SHP77 (cell line): ENCODE results near the gene DCTPP1.

ENCODE experiments used
- DNase-seq, 2 experiments: peaks; one replicate each; lab custom pipeline; 2025; lab: John Stamatoyannopoulos, UW

The DCTPP1 gene

DNA sequence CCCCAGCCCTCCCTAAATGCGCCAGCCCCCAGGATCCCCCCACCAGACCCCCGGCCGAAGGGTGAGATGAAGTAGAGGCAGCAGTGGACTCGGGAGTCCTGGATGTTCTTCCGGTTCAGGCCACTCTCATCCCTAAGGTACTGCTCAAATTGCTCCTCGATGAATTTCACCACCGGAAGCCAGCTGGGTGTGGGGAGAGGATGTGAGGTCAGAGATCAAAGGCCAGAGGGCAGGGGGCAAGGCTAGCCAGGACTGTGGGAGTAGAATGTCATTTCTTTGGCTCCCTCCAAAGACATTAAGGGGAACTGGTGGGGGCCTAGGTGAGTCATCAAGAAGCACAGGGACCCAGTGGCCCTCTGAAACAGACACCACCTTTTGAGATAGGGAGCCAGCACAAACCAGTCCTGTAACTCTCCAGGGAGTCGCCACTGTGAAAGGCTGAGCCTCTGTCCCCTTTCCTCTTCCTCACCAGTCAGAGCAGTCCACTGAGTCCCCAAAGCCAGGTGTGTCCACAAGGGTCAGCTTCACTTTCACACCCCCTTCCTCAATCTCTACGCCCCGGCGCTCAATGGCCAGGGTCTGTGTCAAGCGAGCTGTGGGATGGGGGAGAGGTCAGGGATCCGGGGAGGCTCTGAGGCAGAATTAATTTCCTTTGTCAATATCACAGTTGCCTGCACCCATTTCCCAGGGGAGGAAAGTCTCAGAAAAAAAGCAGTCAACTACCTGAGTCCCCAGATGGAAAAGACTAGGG, 48.4 kb downstream of the DCTPP1 start:
- DNase-seq, result no peak

DNA sequence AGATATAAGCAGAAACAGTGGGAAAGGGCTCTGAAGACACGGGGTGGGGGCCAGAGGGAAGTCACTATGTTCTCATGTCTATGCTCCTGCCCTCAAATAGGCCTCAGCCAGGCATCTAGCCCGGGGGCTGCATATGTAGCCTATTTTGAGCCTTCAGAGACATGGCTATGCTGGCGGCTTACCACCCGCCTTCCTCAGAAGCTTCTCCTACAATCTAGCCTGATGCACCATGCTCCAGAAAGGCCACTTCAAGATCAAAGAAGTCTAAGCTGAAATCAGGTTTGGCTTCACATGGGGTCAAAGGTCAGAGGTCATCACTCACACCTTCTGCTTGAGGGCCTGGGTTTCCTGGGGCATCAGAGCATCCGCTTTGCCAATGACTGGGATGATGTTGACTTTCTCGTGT, 49.0 kb downstream of the DCTPP1 start:
- DNase-seq, result no peak

DNA sequence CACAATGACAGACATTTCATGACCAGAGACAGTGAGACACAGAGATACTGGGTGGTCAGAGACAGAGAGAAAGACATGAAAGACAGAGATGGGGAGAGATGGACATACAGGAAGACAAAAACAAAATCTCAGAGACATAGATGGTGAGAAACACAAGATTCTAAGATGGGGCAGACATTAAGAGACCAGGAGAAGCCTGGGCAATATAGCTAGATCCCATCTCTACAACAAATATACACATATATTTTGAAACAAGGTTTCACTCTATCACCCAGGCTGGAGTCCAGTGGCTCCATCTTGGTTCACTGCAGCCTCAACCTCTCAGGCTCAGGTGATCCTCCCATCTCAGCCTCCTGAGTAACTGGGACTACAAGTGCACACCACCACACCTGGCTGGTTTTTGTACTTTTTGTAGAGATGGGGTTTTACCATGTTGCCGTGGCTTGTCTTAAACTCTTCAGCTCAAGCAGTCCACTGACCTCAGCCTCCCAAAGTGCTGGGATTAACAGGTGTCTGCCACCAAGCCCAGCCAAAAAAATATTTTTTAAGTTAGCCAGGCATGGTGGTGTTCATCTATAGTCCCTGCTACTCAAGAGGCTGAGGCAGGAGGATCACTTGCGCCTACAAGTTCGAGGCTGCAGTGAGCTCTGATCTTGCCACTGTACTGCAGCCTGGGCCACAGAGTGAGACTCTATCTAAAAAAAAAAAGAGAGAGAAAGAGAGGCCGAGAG, 49.6 kb downstream of the DCTPP1 start:
- no peak for DNase-seq

DNA sequence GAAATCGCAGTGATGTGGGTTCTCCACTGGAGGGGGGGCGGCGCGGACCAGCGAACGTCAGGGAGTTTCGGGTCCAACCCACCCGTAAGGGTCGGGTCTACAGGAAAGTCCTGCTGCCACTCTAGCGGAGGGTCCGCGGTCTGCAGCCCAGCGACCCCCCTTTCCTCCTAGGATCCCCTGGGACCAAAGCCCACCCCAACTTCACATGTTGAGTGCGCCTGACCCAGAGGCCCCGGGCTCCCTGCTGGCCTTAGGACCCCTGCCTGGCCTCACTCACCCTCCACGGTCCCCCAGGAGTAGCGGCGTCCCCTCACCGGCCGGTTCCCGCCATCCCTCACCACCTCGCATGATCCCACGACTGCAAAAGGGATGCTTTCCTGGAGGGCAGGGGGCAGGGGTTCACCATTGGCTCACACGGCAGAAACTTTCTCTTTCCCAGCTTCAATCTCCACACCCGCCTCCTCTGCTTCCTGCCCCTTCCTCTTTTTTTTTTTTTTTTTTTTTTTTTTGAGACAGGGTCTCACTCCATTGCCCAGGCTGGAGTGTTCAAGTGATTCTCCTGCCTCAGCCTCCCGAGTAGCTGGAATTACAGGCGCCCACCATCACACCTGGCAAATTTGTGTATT, 50.6 kb downstream of the DCTPP1 start:
- no peak for DNase-seq

DNA sequence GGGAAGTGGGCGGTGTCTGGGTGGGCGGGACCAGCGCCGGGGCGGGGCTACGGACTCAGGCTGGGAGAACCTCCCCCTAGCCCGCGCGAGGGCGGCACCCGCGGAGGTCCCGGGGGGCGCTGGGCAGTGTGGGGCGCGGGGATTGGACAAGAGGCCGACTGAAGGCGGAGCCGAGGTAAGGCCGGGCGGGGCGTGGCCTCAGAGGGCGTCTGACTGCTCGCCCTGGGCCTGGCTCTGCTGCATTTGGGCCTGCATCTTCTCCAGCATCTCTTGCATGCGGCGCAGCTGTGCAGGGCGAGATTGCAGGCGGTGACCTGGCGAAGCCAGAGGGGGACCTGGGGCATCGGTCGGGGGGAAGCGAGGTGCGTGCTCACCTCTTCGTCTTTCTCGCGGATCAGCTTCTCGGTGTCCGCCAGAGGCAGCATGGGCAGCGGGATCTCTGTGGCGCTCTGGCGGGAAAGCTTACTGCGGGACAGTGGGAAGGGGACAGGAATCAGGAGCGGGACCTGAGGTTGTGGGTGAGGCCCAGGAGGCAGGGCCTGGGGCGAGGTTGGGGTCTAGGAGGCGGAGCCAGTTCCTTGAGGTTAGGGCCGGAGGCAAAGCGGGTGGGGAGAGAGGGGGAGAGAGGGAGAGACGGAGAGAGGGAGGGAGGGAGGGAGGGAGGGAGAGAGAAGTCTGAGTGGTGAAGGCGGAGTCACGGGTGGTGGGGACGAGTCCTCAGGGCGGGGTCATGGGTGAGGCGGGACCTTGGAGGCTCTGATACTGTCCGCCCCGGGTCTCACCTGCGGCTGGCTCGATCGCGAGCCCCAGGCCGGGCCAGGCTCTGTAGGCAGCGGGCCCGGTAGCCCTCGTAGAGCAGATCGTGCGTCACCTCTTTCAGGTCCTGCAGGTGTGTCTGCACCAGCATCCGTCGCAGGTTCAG, 51.3 kb downstream of the DCTPP1 start:
- DNase-seq, result peak; percentile 96

DNA sequence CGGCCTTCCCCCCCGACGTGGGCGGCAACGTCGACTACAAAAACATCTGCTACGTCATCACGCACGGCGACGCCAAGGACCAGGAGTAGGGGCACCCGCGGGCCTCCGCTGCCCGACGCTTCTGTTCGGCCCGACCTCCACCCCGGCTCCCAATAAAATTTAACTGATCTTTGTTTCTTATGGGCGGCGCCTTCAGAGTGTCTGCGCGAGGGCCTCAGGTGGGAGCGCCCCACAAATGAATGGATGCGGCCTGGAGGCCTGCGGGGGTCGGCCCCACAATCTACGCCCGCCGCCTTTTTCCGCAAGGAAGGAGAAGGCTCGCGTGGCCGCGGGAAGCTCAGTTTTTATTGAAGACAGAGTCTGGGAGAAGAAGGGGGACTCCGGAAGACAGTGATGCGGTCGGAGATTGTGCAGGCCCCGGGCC, 52.0 kb downstream of the DCTPP1 start:
- peak; percentile 91 to 93 for DNase-seq

DNA sequence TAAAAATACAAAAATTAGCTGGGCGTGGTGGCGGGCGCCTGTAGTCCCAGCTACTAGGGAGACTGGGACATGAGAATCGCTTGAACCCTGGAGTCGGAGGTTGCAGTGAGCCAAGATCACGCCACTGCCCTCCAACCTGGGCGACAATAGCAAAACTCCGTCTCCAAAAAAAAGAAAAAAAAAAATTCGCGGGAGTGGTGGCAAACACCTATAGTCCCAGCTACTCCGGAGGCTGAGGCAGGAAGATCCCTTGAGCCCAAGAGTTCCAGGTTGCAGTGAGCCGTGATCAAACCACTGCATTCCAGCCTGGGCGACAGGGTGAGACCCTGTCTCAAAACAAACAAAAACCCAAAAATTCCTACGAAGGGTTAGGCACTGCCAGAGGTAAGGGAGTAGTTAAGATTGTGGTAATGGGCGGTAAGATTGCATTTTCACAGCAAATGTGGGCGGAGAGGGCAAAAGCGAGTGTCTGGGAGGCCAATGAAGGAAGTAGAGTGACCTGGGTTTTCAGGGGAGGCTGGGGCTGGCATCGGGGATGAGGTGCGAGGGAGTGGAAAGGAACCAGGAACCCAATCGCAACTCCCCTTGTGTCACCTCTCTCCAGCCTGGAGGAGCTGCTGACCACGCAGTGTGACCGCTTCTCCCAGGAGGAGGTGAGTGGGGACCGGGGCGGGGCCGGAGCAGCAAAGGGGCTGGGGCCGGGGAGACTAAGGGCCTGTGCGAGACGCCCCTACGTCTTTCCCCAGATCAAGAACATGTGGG, 52.6 kb downstream of the DCTPP1 start:
- DNase-seq, result no peak

DNA sequence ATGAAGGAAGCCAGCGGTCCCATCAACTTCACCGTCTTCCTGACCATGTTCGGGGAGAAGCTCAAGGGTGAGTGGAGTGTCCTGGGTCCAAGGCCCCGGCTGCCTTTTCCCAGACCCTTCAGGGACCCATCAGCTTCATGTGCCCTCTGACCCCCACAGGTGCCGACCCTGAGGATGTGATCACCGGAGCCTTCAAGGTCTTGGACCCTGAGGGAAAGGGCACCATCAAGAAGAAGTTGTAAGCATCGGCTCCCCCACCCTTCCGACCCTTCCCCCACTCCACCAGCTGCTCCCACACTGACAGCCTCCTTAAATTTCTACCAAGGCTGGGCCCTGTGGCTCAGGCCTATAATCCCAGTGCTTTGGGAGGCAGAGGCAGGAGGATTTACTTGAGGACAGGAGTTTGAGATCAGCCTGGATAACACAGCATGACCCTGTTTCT, 53.3 kb downstream of the DCTPP1 start:
- no peak for DNase-seq

DNA sequence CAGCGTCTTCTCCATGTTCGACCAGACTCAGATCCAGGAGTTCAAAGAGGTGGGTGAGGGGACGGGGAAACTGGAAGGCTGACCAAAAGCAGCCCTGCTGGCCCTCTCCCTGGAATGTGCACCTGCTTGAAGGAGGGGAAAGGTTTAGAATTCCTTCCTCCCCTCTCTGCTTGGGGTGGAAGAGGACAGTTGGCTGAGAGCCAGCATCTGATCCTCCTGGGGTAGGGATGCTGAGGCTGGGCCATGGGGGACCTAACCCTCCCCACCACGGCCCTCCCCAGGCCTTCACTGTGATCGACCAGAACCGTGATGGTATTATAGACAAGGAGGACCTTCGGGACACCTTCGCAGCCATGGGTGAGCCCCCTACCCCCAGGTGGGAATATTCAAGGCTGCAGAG, 54.0 kb downstream of the DCTPP1 start:
- no peak for DNase-seq

DNA sequence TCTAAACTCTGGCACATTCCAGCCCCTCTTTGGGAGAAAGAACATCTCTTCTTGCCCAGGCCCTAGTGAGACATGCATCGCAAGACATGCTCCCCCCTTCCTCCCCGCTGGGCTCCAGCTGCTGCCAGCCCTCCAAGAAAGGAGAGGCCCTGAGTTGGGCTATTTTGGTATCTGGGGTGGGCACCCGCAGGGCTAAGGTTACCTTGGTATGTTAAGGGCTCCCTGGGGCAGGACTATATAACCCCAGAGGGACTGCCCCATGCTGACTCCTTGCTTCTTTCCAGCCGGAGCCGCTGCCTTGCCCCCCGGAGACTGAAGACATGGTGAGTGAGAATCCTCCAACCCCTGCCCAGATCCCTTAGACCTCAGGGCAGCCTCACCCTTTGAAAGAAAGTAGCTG, 55.3 kb downstream of the DCTPP1 start, which contains the start of gene MYL11:
Gene MYL11 (plus strand): TSS at position 265 of the 400 bp plus-strand sequence. CDS start 56 bp downstream, at position 321.
- no peak for DNase-seq
